NOMO-1 treated with dmso at 0.1 percent for 144 hours (cell line): ENCODE data around the gene CNDP1.
"Not testable (repeated sequence)": the region's sequence is repeated elsewhere in the genome, so short reads cannot be mapped to it uniquely, and the experiment has no call there.

Experiments
- DNase-seq: peaks from one replicate; lab custom pipeline; 2025; ENCODE audit not compliant: unreplicated experiment; lab: John Stamatoyannopoulos, UW

Gene CNDP1

GRCh38 chr18:74519320-74520095, 14.8 kb upstream of the CNDP1 start:
- no peak for DNase-seq

GRCh38 chr18:74520096-74520833, 14.0 kb upstream of the CNDP1 start:
- no peak for DNase-seq

DNA sequence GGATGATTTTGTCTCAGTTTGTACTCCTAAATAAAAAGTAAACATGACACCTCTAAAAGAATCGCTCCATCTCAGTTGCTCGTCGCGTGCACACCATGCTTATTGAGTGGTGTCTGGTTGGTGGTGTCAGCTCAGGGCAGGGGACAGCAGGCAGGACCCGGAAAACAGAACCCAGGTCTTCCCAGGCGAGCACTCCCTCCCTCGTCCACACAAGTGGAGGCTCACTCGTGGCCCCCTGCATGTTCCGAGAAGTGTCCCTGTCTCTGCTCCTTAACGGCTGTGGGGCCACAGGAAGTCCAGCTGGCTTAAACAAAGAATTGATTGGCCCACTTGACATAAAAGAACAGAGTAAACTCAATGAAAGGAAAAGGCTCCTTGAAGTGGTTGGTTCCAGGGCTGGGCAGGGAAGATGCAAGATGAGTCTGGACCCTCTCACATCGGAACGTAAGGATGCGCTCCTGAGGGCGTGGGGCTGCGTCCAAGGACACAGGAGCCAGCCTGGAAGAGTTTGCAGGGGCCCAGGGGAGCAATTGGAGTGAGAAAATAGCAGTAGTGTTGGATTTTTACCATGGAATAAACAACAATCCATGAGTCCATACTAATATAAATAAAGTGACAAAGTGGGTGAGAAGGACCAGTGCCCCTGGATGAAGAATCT, 13.1 kb upstream of the CNDP1 start:
- DNase-seq, result no peak

GRCh38 chr18:74522635-74523548, 11.4 kb upstream of the CNDP1 start:
- DNase-seq, result no peak

DNA sequence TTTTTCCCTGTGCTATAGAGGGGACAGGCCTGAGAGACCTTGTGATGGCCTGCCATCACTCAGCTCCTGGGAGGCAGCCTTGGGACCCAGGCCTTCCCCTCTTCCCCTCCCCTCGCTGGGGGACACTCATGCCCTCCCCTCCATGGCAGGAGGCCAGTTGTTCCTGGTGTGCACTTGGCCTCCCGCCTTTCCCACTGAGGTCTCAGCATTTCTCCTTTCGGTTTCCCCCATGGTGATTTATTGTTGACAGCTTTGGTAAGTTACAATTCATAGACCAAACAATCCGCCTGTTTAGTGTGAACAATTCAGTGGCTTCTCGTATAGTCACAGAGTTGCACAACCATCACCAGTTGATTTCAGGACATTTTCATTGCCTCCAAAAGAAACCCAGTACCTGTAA, 10.2 kb upstream of the CNDP1 start:
- peak; percentile 76 for DNase-seq

DNA sequence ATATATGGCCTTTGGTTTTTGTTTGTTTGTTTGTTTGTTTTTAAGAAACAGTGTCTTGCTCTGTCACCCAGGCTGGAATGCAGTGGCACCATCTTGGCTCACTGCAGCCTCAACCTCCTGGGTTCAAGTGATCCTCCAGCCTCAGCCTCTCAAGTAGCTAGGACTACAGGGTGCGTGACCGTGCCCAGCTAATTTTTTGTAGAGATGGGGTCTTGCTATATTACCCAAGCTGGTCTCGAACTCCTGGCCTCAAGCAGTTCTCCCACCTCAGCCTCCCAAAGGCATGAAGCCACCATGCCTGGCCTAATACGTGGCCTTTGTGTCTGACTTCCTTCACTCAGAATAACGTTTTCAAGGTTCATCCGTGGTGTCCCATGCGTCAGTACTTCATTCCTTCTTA, 9.4 kb upstream of the CNDP1 start:
- not testable (repeated sequence) for DNase-seq

DNA sequence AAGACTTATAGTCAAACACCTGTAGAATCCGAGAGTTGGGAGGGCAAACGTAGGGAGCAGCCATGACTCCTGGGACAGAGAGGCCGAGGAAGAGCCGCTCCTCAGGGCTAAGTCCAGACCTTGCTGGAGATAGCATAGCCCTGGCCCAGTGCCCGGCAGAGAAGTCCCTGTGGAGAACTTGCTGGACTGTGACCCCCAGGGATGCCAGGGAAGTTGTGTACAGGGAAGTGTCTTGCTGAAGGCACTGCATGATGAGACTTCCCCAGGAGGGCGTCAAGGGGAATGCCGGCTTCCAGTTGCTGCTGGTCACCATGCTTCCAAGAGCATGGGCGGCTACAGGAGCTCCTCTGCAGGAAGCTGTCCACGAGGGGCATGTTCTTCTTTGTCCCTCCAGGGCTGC, 8.6 kb upstream of the CNDP1 start:
- DNase-seq, result no peak

DNA sequence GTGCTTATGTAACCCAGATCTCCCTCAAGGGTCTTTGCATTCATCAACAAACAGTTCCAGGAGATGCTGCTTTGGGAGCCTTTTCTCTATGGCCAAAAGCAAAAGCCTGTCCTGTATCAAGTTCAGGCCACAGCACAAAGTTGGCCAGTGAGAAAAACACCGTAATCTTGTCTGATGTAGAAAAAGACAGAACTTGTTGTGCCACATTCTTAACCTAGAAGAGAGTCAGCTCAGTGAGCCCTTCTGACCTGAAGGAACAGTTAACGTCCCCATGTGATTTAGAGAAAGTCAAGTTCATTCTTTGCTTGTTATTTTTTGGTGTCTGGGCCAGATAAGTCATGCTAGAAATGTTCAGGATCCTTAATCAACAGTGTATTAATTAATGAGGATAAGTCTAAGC, 7.8 kb upstream of the CNDP1 start:
- DNase-seq, result no peak

GRCh38 chr18:74528478-74528877, 5.8 kb upstream of the CNDP1 start:
- DNase-seq, result no peak

DNA sequence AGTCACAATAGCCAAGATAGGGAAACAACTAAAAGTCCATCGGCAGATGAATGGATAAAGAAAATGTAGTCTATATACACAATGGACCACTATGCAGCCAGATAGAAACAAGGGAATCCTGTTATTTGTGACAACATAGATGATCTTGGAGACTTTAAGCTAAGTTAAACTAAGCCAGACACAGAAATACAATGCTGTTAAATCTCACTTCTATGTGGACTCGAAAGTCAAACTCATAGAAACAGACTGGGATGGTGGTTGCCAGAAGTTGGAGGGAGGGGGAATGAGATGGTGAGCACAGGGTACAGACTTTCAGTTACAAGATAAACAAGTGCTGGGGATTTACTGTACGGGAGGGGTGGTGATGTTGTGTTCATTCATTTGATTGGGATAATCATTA, 5.4 kb upstream of the CNDP1 start:
- no peak for DNase-seq

GRCh38 chr18:74529378-74529777, 4.9 kb upstream of the CNDP1 start:
- no peak for DNase-seq

GRCh38 chr18:74529811-74530583, 4.3 kb upstream of the CNDP1 start:
- no peak for DNase-seq

GRCh38 chr18:74530584-74530862, 3.8 kb upstream of the CNDP1 start:
- no peak for DNase-seq

DNA sequence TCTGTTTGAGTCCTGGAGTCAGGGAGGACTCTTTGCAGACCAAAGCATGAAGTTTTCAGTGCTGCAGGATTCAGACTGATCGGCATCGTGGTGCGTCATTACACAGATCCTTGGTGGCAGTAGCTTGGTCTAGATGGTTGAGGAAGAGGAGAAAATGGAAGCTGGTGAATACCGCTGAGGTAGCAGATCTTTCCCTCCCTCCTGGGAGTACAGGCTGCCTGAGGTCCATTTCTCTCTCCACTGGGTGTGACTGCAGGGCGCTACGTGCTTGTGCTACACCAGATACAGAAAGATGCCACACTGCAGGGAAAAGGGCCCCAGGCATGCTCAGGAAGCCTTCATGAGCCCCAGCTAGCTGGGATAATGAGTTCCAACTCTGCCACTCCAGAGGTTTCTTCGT, 3.3 kb upstream of the CNDP1 start:
- DNase-seq, result no peak

DNA sequence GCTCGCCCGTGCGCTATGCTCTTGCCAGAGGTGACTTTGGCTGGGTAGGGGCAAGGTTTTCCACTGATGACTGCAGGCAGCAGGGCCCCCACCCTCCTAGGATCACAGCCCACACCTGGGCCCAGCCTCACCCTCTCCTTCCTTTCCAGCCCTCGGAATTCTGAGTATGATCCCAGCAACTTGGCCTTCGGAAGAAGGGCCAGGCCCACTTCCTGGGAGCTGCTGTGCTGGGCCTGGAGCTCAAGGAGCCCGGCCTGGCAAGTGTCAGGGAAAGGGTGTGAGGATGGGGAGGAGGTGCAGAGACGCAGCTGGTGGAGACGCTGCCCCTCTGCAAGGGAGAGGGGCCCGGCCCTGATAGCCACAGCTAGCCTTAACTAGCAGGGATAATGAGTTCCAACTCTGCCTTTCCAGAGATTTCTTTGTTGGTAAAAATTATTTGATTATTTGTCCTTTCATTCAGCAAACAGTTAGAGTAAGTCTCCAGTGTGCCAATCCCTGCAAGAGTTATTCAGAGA, 1.7 kb upstream of the CNDP1 start:
- no peak for DNase-seq

- no peak for DNase-seq
Measured at GRCh38 chr18:74533666-74534065, 634 bp upstream of the CNDP1 start.

- DNase-seq, result no peak
Measured at GRCh38 chr18:74534981-74535649, 815 bp downstream of the CNDP1 start.

DNA sequence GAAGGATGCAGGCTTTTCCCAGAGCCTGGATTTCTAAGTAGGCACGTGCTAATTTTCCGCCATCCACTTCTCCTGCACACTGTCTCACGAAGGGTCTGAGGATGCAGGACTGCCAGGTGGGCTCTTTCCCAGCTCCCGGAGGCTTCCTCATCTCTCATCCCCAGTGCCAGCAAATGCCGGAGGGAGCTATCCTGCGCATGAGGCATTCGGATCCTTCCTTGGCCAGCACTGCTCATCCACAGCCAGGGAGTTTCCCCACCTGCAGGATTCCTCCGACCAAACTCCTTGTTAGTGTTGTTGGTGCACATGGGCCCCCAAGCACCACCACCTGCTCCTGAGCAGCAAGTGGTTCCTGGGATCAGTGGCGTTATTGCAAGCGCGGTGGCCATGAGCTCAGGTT, 5.0 kb downstream of the CNDP1 start:
- no peak for DNase-seq

GRCh38 chr18:74540652-74541421, 6.5 kb downstream of the CNDP1 start:
- no peak for DNase-seq
